Mesenchymal stem cell (in vitro differentiated cells and primary cell): ENCODE data around the gene PDGFRA. TPM values are rescaled to one million over a fixed set of nuclear protein-coding genes. Genes with fewer than 3 reads are reported as not detected.

Experiments used
- DNase-seq: peaks from one replicate; pipeline ENCODE4 v3.0.0-alpha.2; 2013
- H2AFZ ChIP-seq: one replicate; pipeline ENCODE4 v1.6.1; 2013; ENCODE audit warnings: low read depth, mild to moderate bottlenecking, control low read depth, inconsistent platforms, low read length, moderate library complexity
- H2AK5ac ChIP-seq: 2 replicates; pipeline ENCODE4 v1.6.1; 2013; ENCODE audit warnings: low read length, moderate library complexity, mild to moderate bottlenecking, inconsistent platforms; ENCODE audit not compliant: severe bottlenecking
- H2BK120ac ChIP-seq: one replicate; pipeline ENCODE4 v1.6.1; 2013; ENCODE audit warnings: low read depth, mild to moderate bottlenecking, inconsistent platforms, low read length, moderate library complexity
- H2BK12ac ChIP-seq, 2 experiments: one replicate each; pipeline ENCODE4 v1.6.1; 2013; ENCODE audit warnings: inconsistent platforms in 2 of 2, low read length in 2 of 2, mild to moderate bottlenecking in 2 of 2, moderate library complexity in 2 of 2, control low read depth in 1 of 2
- H2BK15ac ChIP-seq: one replicate; pipeline ENCODE4 v1.6.1; 2013; ENCODE audit warnings: mild to moderate bottlenecking, low read depth, inconsistent platforms; ENCODE audit not compliant: poor library complexity, severe bottlenecking
- H2BK5ac ChIP-seq: 2 replicates; pipeline ENCODE4 v1.6.1; 2013; ENCODE audit warnings: low read depth, mild to moderate bottlenecking, low read length, control low read depth, inconsistent platforms; ENCODE audit not compliant: poor library complexity, severe bottlenecking
- H3K14ac ChIP-seq, 2 experiments: one replicate each; pipeline ENCODE4 v1.6.1; 2013; ENCODE audit warnings: inconsistent platforms in 2 of 2, low read length in 2 of 2, control low read depth in 1 of 2, mild to moderate bottlenecking in 1 of 2, moderate library complexity in 1 of 2
- H3K18ac ChIP-seq, 2 experiments: one replicate each; pipeline ENCODE4 v1.6.1; 2013; ENCODE audit warnings: inconsistent platforms in 2 of 2, low read length in 2 of 2, control low read depth in 1 of 2, low read depth in 1 of 2, mild to moderate bottlenecking in 1 of 2
- H3K23ac ChIP-seq, 2 experiments: one replicate each; pipeline ENCODE4 v1.6.1; 2013; ENCODE audit warnings: inconsistent platforms in 2 of 2, low read length in 2 of 2, mild to moderate bottlenecking in 2 of 2, moderate library complexity in 2 of 2, control low read depth in 1 of 2
- H3K27ac ChIP-seq: 2 replicates; pipeline ENCODE4 v1.5.1; 2013; ENCODE audit warnings: mild to moderate bottlenecking, moderate library complexity, low read length, control low read depth, inconsistent platforms; ENCODE audit not compliant: poor library complexity, severe bottlenecking
- H3K27me3 ChIP-seq, 2 experiments: 2 replicates each; pipeline versions ENCODE4 v1.6.1 to v1.7.0; 2013; ENCODE audit warnings: low read length in 2 of 2, mild to moderate bottlenecking in 2 of 2, moderate library complexity in 2 of 2, control low read depth in 1 of 2, inconsistent platforms in 1 of 2; ENCODE audit not compliant: control insufficient read depth in 1 of 2, insufficient read depth in 1 of 2
- H3K36me3 ChIP-seq, 2 experiments: 2 replicates each; pipeline versions ENCODE4 v1.6.1 to v1.7.0; 2013; ENCODE audit warnings: low read length in 2 of 2, control low read depth in 1 of 2, inconsistent platforms in 1 of 2, low read depth in 1 of 2, mild to moderate bottlenecking in 1 of 2; ENCODE audit not compliant: insufficient read depth in 2 of 2, control insufficient read depth in 1 of 2
- H3K4ac ChIP-seq, 2 experiments: one replicate each; pipeline ENCODE4 v1.6.1; 2013; ENCODE audit warnings: inconsistent platforms in 2 of 2, low read length in 2 of 2, mild to moderate bottlenecking in 2 of 2, moderate library complexity in 2 of 2, control low read depth in 1 of 2, low read depth in 1 of 2
- H3K4me1 ChIP-seq: 2 replicates; pipeline ENCODE4 v1.6.1; 2013; ENCODE audit warnings: low read depth, low read length, control low read depth; ENCODE audit not compliant: control insufficient read depth, insufficient read depth
- H3K4me2 ChIP-seq: 2 replicates; pipeline ENCODE4 v1.6.1; 2013; ENCODE audit warnings: low read length, mild to moderate bottlenecking, inconsistent platforms; ENCODE audit not compliant: poor library complexity, severe bottlenecking
- H3K4me3 ChIP-seq, 2 experiments: 2 replicates each; pipeline versions ENCODE4 v1.5.1 to v1.7.0; 2013; ENCODE audit warnings: low read length in 2 of 2, mild to moderate bottlenecking in 2 of 2, control low read depth in 1 of 2, low read depth in 1 of 2; ENCODE audit not compliant: insufficient read depth in 1 of 2
- H3K79me1 ChIP-seq: replicated peaks from 2 replicates; pipeline ENCODE4 v1.6.1; 2013; ENCODE audit warnings: mild to moderate bottlenecking, control low read depth, low read length, inconsistent platforms; ENCODE audit not compliant: poor library complexity, severe bottlenecking
- H3K9ac ChIP-seq: 2 replicates; pipeline ENCODE4 v1.7.0; 2013; ENCODE audit warnings: mild to moderate bottlenecking, low read length, moderate library complexity
- H3K9me3 ChIP-seq: 2 replicates; pipeline ENCODE4 v1.7.0; 2013; ENCODE audit warnings: mild to moderate bottlenecking, low read length; ENCODE audit not compliant: control insufficient read depth
- H4K8ac ChIP-seq: one replicate; pipeline ENCODE4 v1.6.1; 2013; ENCODE audit warnings: inconsistent platforms, mild to moderate bottlenecking, low read length, moderate library complexity
- H4K91ac ChIP-seq: one replicate; pipeline ENCODE4 v1.6.1; 2013; ENCODE audit warnings: mild to moderate bottlenecking, low read length, inconsistent platforms
- WGBS: methylation state at CpG from one replicate; pipeline ENCODE4 v1.1.7; 2013; ENCODE audit warnings: mixed read lengths; 5-methylcytosine and 5-hydroxymethylcytosine counted together
- polyA plus RNA-seq, 2 experiments: library from polyadenylated mRNA; stranded (reverse); fragments of 200-250 nt; gene quantifications; one replicate each; pipeline ENCODE4 v1.2.3, GENCODE V29; 2013

The PDGFRA gene
- 343 TPM for polyA plus RNA-seq (2013, experiment 1 of 2)
- polyA plus RNA-seq (2013, experiment 2 of 2): 347 TPM

- no peak within 1 kb of the TSS for H3K27ac ChIP-seq
- no peaks in the 10 kb centered on the region for H3K79me1 ChIP-seq
- peak within 1 kb of the TSS; percentile 100 for H3K4me2 ChIP-seq
- peaks cover 57% of the 10 kb centered on the region for H3K4me1 ChIP-seq
- peak within 1 kb of the TSS; percentile 89 for H4K91ac ChIP-seq
- H2AK5ac ChIP-seq: no peak within 1 kb of the TSS
- 2% methylated on average over 13 of the region's 15 CpGs for WGBS
- H3K36me3 ChIP-seq: peaks cover 0 to 16% of the 10 kb centered on the region in 2 experiments
- H3K23ac ChIP-seq: peak within 1 kb of the TSS; percentile 21 to 28
- H2AFZ ChIP-seq: no peak within 1 kb of the TSS
- H2BK5ac ChIP-seq: no peak within 1 kb of the TSS
- H4K8ac ChIP-seq: peak within 1 kb of the TSS; percentile 86
- peak within 1 kb of the TSS; percentile 54 to 94 for H3K4ac ChIP-seq
- peak within 1 kb of the TSS; percentile 21 to 46 for H2BK12ac ChIP-seq
- H3K9ac ChIP-seq: peak within 1 kb of the TSS; percentile 99
- H3K18ac ChIP-seq: peak within 1 kb of the TSS; percentile 90 to 92
- peaks cover 0 to 52% of the 10 kb centered on the region in 2 experiments for H3K27me3 ChIP-seq
- peak within 1 kb of the TSS; percentile 94 for H2BK15ac ChIP-seq
- H3K14ac ChIP-seq: peak within 1 kb of the TSS; percentile 41 to 95
- no peaks in the 10 kb centered on the region for H3K9me3 ChIP-seq
- H3K4me3 ChIP-seq: peak within 1 kb of the TSS; percentile 47 to 93
- H2BK120ac ChIP-seq: peak within 1 kb of the TSS; percentile 77
- peak; percentile 96 for DNase-seq
These were observed at the start of gene PDGFRA for GRCh38 chr4:54228961-54229501. PDGFRA (plus strand) TSS chr4:54229293; CDS start chr4:54258769, 29,476 bp downstream.

- H4K8ac ChIP-seq: no peak overlapping the region
- H3K9me3 ChIP-seq: no peaks in the 10 kb centered on the region
- no peak overlapping the region for H4K91ac ChIP-seq
- no peaks in the 10 kb centered on the region for H3K4me1 ChIP-seq
- no peak overlapping the region for H2AK5ac ChIP-seq
- H3K79me1 ChIP-seq: no peaks in the 10 kb centered on the region
- H3K4me3 ChIP-seq: no peak overlapping the region
- no peak overlapping the region for H2BK15ac ChIP-seq
- no peak overlapping the region for H3K9ac ChIP-seq
- H3K4ac ChIP-seq: no peak overlapping the region
- no peak overlapping the region for H2AFZ ChIP-seq
- no peaks in the 10 kb centered on the region for H3K27me3 ChIP-seq
- no peak overlapping the region for H3K4me2 ChIP-seq
- no peak overlapping the region for H3K27ac ChIP-seq
- no peak overlapping the region for H2BK120ac ChIP-seq
- H3K36me3 ChIP-seq: no peaks in the 10 kb centered on the region
- no peak overlapping the region for H3K14ac ChIP-seq
- H2BK5ac ChIP-seq: no peak overlapping the region
- DNase-seq: no peak
- H3K18ac ChIP-seq: no peak overlapping the region
- H2BK12ac ChIP-seq: no peak overlapping the region
- H3K23ac ChIP-seq: no peak overlapping the region
- WGBS: no CpG with 5 or more reads among the region's 3 CpGs
These were observed 44.5 kb upstream of the PDGFRA start for GRCh38 chr4:54184581-54184980.

GRCh38 chr4:54185044-54185780, 43.9 kb upstream of the PDGFRA start:
- H2AFZ ChIP-seq: no peak overlapping the region
- H3K4me3 ChIP-seq: no peak overlapping the region
- H2BK12ac ChIP-seq: peak overlapping the region in 1 of 2 experiments; percentile 54
- no peak for DNase-seq
- H3K4me2 ChIP-seq: no peak overlapping the region
- no peak overlapping the region for H3K4ac ChIP-seq
- no peak overlapping the region for H3K14ac ChIP-seq
- H3K4me1 ChIP-seq: no peaks in the 10 kb centered on the region
- no peak overlapping the region for H3K18ac ChIP-seq
- H2BK5ac ChIP-seq: no peak overlapping the region
- no peak overlapping the region for H4K8ac ChIP-seq
- H3K79me1 ChIP-seq: no peaks in the 10 kb centered on the region
- H3K23ac ChIP-seq: no peak overlapping the region
- no peaks in the 10 kb centered on the region for H3K27me3 ChIP-seq
- H3K27ac ChIP-seq: no peak overlapping the region
- H3K9me3 ChIP-seq: no peaks in the 10 kb centered on the region
- H4K91ac ChIP-seq: no peak overlapping the region
- H2AK5ac ChIP-seq: no peak overlapping the region
- H3K36me3 ChIP-seq: no peaks in the 10 kb centered on the region
- no peak overlapping the region for H3K9ac ChIP-seq
- no peak overlapping the region for H2BK15ac ChIP-seq
- 65% methylated on average over 4 of the region's 5 CpGs for WGBS
- no peak overlapping the region for H2BK120ac ChIP-seq

- Histone ChIP-seq H3K9ac (no peak overlapping the region), H3K27me3 (no peaks in the 10 kb centered on the region), H2AFZ (peak overlapping the region; percentile 14), H2BK5ac (no peak overlapping the region), H4K91ac (no peak overlapping the region), H3K18ac (peak overlapping the region in 1 of 2 experiments; percentile 52), H4K8ac (no peak overlapping the region), H3K4ac (no peak overlapping the region), H3K23ac (no peak overlapping the region), H2BK12ac (no peak overlapping the region), H3K4me3 (no peak overlapping the region), H3K14ac (no peak overlapping the region), H2BK120ac (no peak overlapping the region), H3K9me3 (no peaks in the 10 kb centered on the region), H3K79me1 (no peaks in the 10 kb centered on the region), H3K27ac (no peak overlapping the region), H2BK15ac (no peak overlapping the region), H3K4me1 (no peaks in the 10 kb centered on the region), H2AK5ac (no peak overlapping the region), H3K4me2 (no peak overlapping the region), H3K36me3 (no peaks in the 10 kb centered on the region)
- 45% methylated on average over 1 of the region's 1 CpG for WGBS
- DNase-seq: no peak
These were observed 43.2 kb upstream of the PDGFRA start for GRCh38 chr4:54185866-54186265.
